Measurements from ENCODE around the gene OR2V2.
"Not testable (repeated sequence)": the region's sequence is repeated elsewhere in the genome, so short reads cannot be mapped to it uniquely, and the experiment has no call there.

The OR2V2 gene

DNA sequence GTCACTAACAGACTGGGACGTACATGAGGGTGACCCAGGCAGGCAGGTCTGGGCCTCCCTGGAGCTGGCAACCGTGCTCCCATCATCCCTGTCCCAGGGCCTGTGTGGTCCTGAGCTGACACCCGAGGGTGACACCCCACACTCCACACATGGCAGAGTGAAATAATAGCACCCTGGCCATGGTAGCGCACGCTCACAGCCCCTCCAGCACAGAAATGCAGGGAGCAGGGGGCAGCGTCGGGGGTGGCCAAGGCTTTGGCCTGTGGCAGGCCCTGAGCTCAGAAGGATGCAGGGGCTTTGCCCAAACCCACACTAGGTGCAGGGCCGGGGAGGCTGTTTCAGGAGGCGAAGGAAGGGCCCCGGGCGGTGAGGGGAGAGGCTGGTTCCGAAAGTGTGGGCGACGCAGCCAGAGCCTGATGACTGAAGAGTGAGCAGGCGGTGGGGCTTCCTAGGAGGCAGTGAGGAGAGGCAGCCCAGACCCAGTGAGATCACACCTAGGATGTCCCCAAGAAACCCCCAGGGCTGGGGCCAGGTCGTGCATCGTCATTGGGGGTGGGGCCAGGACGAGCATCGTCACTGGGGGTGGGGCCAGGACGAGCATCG, 12.9 kb downstream of the OR2V2 start:
- TF ChIP-seq CTCF (IDR thresholded peaks at IDR 0.05; ENCODE audit: extremely low read depth, insufficient read depth, missing control alignments): no peak
- peak; percentile 77 for DNase-seq (ENCODE audit: low spot score)
- in situ Hi-C loops (cut with MboI; ENCODE audit: low pct_unique_long_range_greater_than_20kb, low sequenced_read_pairs, unreplicated experiment): no loop called here

GRCh38 chr5:181160755-181161533, 13.6 kb downstream of the OR2V2 start:
- in situ Hi-C loops (cut with MboI; ENCODE audit: low pct_unique_long_range_greater_than_20kb, low sequenced_read_pairs, unreplicated experiment); DNase-seq (ENCODE audit: low spot score): not testable (repeated sequence)

- no peak for TF ChIP-seq CTCF (IDR thresholded peaks at IDR 0.05; ENCODE audit: extremely low read depth, insufficient read depth, missing control alignments)
- in situ Hi-C loops (cut with MboI; ENCODE audit: low pct_unique_long_range_greater_than_20kb, low sequenced_read_pairs, unreplicated experiment): no loop called here
- no peak for DNase-seq (ENCODE audit: low spot score)
Measured at GRCh38 chr5:181161534-181162175, 14.3 kb downstream of the OR2V2 start.

GRCh38 chr5:181163487-181164075, 16.2 kb downstream of the OR2V2 start:
- no peak for TF ChIP-seq CTCF (IDR thresholded peaks at IDR 0.05; ENCODE audit: extremely low read depth, insufficient read depth, missing control alignments)
- DNase-seq (ENCODE audit: low spot score): no peak
- in situ Hi-C loops (cut with MboI; ENCODE audit: low pct_unique_long_range_greater_than_20kb, low sequenced_read_pairs, unreplicated experiment): no loop called here

GRCh38 chr5:181164076-181164952, 16.9 kb downstream of the OR2V2 start:
- no peak for DNase-seq (ENCODE audit: low spot score)
- in situ Hi-C loops (cut with MboI; ENCODE audit: low pct_unique_long_range_greater_than_20kb, low sequenced_read_pairs, unreplicated experiment): no loop called here
- TF ChIP-seq CTCF (IDR thresholded peaks at IDR 0.05; ENCODE audit: extremely low read depth, insufficient read depth, missing control alignments): no peak

DNA sequence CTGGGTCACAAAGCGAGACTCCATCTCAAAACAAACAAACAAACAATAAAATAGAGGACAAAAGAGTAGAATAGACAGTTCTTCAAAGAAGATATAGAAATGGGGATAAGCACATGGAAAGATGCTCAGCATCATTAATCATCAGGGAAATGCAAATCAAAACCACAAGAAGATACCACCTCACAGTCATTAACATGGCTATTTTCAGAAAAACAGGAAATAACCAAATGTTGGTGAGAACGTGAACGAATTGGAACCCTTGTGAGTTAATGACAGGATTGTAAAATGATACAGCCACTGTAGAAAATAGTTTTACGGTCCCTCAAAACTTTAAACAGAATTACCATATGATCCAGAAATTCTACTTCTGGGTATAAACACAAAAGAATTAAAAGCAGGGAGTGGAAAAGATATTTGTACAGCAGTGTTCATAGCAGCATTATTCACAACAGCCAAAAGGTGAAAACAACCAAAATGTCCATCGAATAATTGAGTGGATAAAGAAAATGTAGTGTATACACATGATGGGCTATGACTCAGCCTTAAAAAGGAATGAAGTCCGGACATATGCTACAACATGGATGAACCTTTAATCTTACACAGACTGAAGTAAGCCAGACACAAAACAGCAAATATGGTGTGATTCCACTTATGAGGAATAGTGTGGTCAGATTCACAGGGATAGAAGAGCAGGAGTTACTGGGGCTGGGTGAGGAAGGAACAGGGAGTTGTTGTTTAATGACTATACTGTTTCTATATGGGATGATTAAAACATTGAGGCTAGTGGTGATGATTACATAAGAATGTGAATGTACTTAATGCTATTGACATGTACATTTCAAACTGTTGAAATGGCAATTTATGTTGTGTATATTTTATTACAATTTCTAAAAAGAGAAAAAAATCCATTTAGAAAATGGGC, 19.7 kb downstream of the OR2V2 start:
- DNase-seq (ENCODE audit: low spot score): no peak

More for the DNA sequence above, 19.7 kb downstream of the OR2V2 start:
- TF ChIP-seq CTCF (IDR thresholded peaks at IDR 0.05; ENCODE audit: extremely low read depth, insufficient read depth, missing control alignments): no peak
- in situ Hi-C loops (cut with MboI; ENCODE audit: low pct_unique_long_range_greater_than_20kb, low sequenced_read_pairs, unreplicated experiment): no loop called here

Data from GM13977 (cell line).